ES-I3 (cell line): Measurements from ENCODE around the gene RABGAP1.

ENCODE experiments used
- H3K36me3 ChIP-seq: 2 replicates; pipeline ENCODE4 v1.6.1; 2013; ENCODE audit warnings: mild to moderate bottlenecking, low read length, control low read depth, moderate library complexity; ENCODE audit not compliant: insufficient read depth
- H3K4me1 ChIP-seq: 2 replicates; pipeline ENCODE4 v1.6.1; 2013; ENCODE audit warnings: mild to moderate bottlenecking, control low read depth, low read length; ENCODE audit not compliant: insufficient read depth
- H3K9ac ChIP-seq: 2 replicates; pipeline ENCODE4 v1.6.1; 2013; ENCODE audit warnings: low read depth, mild to moderate bottlenecking, low read length, moderate library complexity
- H3K9me3 ChIP-seq: 2 replicates; pipeline ENCODE4 v1.6.1; 2013; ENCODE audit warnings: mild to moderate bottlenecking, low read length, moderate library complexity; ENCODE audit not compliant: control insufficient read depth, insufficient read depth

The RABGAP1 gene

DNA sequence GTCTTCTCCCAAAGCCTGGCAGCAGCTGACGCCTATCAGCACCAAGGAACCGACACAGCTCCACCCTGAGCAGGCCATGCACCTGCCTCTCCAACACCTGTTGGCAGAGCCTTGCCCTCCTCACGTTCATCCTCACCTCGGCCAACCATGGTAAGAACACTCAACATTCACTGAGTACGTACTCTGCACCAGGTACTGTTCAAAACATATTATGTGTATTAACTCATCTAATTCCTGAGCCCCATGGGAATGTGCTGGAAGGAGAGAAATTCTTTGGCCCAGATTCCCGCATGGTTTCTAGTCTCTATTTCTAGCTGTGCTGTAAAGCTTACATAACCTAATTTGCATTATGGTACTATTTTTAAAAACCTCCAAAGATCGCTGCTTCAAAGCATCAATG lies 178.7 kb downstream of the RABGAP1 start:
- Histone ChIP-seq H3K9me3 (no peaks in the 10 kb centered on the region), H3K36me3 (no peaks in the 10 kb centered on the region), H3K9ac (no peak overlapping the region), H3K4me1 (0 out of 2 replicates have a peak, but pooled peaks cover 5% of the 10 kb centered on the region)

DNA sequence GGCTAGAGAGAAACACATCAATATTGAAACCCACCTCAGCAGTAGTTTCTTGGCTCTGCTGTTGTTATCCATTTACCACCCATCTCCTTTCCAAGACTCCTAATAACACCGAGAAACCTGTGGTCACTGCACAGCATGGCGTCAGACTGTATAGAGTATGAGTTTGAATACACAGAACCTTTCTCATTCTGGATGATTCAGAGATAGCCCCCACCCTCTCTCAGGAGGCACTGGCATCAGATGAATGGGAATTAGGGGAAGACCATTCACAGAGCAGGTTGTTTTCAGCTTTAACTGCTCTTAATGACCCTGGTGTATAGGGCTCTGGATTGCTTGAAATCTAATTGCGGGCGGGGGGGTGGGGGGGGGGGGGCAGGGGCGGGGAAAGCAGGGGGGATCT lies 179.3 kb downstream of the RABGAP1 start:
- no peaks in the 10 kb centered on the region for H3K9me3 ChIP-seq
- no peak overlapping the region for H3K9ac ChIP-seq
- H3K4me1 ChIP-seq = 0 out of 2 replicates have a peak, but pooled peaks cover 5% of the 10 kb centered on the region
- H3K36me3 ChIP-seq = no peaks in the 10 kb centered on the region

DNA sequence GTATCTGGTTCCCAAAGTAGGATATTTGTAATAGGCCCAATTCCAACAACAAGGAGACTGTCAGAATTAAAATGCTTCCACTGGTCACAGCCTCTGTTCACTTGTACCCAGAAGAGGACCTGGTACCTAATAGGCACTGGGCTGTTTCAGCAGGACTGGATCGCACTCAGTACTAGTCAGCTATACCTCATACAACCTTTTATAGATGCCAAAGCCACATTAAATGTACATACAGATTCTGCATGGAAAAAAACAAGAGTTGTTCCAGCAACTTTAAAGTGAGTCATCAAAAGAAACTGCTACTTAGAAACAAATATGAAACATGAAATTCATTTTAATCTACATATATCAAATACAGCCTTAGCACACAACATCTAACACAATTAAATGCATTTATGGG lies 180.1 kb downstream of the RABGAP1 start:
- H3K36me3 ChIP-seq = no peaks in the 10 kb centered on the region

DNA sequence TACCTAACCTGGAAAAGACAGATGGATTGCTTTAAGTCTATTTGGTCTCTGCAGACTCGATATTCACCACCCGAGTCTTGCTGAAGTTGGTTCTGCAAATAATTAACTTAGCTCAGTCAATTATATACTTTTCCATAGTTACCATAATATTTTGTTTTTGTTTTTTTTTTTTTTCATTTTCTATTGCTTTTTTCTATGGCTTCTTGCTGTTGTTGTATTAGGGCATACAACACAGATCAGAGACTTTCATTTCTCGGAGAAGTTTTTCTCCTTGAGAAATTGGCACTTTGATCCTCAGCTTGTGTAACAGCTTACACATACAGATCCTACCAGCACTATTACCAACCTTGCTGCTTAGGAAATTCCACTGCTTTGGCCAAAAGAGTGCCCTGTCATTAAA lies 180.6 kb downstream of the RABGAP1 start:
- H3K9ac ChIP-seq = no peak overlapping the region
- H3K4me1 ChIP-seq = 0 out of 2 replicates have a peak, but pooled peaks cover 5% of the 10 kb centered on the region
- H3K36me3 ChIP-seq = no peaks in the 10 kb centered on the region
- no peaks in the 10 kb centered on the region for H3K9me3 ChIP-seq

More for the DNA sequence above, 180.1 kb downstream of the RABGAP1 start:
- 0 out of 2 replicates have a peak, but pooled peaks cover 5% of the 10 kb centered on the region for H3K4me1 ChIP-seq
- no peaks in the 10 kb centered on the region for H3K9me3 ChIP-seq
- H3K9ac ChIP-seq = no peak overlapping the region

DNA sequence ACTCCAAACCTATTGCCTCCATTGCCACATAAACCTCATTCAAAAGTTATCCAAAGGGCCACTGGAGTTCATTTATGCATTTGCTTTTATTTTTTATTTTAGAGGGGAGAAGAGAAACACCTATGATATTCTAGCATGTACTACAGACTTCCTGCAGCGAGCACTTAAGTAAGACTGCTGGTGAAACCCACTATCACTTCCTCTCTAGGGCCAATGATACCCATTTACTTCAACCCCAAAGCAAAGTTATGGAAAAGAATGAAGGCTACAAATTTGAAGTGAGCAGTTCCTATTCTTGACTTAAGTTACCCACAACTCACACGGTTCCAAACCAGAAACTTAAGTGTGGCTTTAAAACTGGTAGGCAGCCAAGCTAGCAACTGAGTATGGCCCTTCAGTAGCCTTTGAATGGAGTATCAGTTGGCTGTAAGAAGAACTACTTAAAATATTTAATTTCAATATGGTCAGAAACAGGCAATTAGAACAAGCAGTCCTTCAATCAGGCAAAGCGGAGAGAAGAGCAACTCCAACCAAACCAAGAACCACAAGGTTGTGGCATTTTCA lies 186.8 kb downstream of the RABGAP1 start:
- Histone ChIP-seq H3K36me3 (peaks cover 11% of the 10 kb centered on the region), H3K9me3 (no peaks in the 10 kb centered on the region), H3K4me1 (no peaks in the 10 kb centered on the region), H3K9ac (no peak overlapping the region)

DNA sequence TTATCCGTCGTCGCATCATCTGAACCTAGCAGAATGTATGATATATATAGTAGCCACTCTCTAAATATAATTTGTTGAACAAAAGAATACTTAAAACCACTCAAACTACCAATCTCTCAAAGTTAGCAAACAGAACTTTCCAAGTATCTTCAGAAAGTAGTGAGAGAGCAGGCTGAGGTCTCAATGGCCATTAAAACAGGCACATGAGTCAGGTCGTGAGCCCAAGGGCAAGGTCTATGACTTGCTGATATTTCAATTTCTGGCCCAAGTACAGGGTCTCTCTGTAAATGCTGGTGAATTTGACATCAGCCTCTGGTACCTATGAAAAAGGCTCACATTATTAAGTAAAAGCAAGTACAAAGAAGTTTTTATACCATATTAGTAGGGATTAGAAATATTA lies 187.8 kb downstream of the RABGAP1 start:
- peaks cover 11% of the 10 kb centered on the region for H3K36me3 ChIP-seq
- no peaks in the 10 kb centered on the region for H3K4me1 ChIP-seq
- no peak overlapping the region for H3K9ac ChIP-seq
- no peaks in the 10 kb centered on the region for H3K9me3 ChIP-seq

DNA sequence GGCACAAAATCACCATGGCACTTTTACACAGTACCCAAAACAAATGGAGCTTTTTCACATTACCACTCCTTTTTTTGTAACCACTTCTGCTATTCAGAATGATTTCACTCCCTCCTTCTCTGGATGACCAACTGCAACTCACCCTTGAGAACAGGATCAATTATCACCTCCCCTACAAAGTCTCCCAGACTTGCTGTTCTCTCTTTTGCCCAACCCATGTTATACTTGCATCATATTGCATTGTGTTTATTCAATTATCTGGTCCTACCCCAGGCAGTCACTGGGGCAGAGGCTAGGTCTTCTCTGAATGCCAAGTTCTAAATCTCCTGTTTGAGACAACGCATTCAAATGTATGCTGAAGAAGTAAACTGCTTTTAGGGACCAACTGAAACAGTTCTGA lies 188.6 kb downstream of the RABGAP1 start:
- Histone ChIP-seq H3K9me3 (no peaks in the 10 kb centered on the region), H3K4me1 (no peaks in the 10 kb centered on the region), H3K36me3 (peaks cover 11% of the 10 kb centered on the region), H3K9ac (no peak overlapping the region)

DNA sequence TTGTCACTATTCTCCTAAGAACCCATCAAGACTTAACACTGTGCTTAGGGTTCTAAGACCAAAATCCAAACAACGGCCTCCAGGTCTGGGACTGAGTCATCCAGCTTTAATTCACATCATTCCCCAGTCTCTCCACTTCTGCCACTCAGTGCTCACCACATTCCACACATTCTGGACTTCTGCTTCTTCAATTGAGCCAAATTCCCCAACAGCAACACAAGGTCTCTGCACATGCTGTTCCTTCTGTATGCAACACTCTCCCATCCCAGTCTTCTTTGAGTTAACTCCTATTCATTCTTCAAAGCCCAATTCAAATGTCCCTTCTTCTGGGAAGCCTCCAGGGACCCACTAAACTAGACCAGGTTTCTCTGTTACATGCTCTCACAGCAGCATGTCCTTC lies 190.4 kb downstream of the RABGAP1 start:
- no peaks in the 10 kb centered on the region for H3K4me1 ChIP-seq
- no peak overlapping the region for H3K9ac ChIP-seq
- H3K36me3 ChIP-seq = peaks cover 11% of the 10 kb centered on the region
- H3K9me3 ChIP-seq = no peaks in the 10 kb centered on the region

DNA sequence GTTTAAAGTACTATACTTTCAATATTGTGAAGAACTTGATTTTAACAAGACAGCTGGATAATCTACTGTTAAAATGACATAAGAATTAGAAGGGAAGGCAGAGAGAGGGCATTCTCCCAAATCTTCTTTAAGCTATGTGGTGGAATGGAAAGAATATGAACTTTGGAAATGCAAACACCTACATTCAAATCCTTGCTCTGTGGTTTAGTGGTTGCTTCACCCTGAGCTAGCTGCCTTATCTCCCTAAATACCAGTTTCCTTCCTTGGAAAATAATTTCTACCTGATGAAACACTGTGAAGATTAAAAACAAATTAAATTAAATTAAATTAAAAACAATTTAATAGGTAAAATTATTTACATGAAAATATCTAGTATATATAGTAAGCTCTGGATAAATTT lies 191.2 kb downstream of the RABGAP1 start:
- H3K9ac ChIP-seq = no peak overlapping the region
- peaks cover 11% of the 10 kb centered on the region for H3K36me3 ChIP-seq
- H3K4me1 ChIP-seq = no peaks in the 10 kb centered on the region
- no peaks in the 10 kb centered on the region for H3K9me3 ChIP-seq

DNA sequence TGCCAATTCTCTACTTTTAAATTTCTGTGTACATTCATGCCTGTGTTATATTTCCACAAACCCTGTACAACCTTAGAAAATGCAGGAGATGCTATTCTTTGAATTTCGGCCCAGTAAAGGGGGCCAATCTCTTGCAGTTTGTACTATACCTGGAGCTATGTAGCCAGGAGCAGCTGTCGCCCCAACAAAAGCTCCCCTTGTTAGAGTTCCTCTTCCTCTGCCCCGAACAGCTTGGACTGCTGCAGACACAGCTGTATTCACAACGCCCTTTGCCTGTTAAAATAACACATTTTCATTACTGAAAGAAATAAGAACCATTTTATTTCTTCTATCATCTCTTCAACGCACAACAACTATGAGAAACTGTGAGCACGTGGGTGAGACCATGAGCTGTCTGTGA lies 191.9 kb downstream of the RABGAP1 start:
- peaks cover 11% of the 10 kb centered on the region for H3K36me3 ChIP-seq
- H3K4me1 ChIP-seq = no peaks in the 10 kb centered on the region
- H3K9ac ChIP-seq = no peak overlapping the region
- H3K9me3 ChIP-seq = no peaks in the 10 kb centered on the region

DNA sequence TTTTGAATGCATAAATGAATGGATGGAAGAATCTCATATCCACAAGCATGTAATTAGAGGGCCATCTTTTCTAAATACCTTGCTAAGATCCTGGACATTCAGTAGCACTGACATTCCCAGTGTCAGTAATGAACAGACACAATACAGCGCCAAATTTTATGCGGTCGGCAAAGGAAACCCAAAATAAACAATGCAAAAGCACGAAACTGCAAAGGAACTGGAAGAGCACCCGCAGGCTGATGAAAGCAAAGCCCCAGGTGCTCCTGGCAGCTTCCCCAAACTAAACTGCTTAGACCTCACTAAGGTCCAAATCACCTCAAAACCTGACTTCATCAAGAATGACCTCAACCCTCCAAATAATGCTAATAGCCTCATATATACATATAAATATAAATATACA lies 194.6 kb downstream of the RABGAP1 start:
- H3K4me1 ChIP-seq = no peaks in the 10 kb centered on the region
- H3K36me3 ChIP-seq = peaks cover 6% of the 10 kb centered on the region
- no peak overlapping the region for H3K9ac ChIP-seq
- no peaks in the 10 kb centered on the region for H3K9me3 ChIP-seq

DNA sequence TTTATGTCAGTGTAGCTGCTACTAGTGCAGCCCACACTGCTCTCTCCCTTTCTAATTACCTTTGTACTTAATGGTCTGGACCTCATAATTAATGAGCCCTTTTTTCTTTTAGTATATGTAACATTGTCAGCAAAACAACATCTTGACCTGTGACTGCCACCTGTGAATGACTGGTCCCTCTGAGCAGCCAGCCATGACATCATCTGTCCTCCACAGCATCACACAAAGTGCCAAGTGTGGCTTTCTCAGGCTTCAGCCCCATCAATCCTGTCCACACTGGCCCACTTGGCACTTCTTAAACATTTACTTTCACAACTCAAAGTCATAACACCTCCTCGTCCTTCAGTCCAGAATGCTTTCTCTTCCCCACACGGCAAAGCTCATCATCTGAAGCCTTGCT lies 197.3 kb downstream of the RABGAP1 start:
- Histone ChIP-seq H3K9ac (no peak overlapping the region), H3K9me3 (no peaks in the 10 kb centered on the region), H3K4me1 (no peaks in the 10 kb centered on the region), H3K36me3 (no peaks in the 10 kb centered on the region)

DNA sequence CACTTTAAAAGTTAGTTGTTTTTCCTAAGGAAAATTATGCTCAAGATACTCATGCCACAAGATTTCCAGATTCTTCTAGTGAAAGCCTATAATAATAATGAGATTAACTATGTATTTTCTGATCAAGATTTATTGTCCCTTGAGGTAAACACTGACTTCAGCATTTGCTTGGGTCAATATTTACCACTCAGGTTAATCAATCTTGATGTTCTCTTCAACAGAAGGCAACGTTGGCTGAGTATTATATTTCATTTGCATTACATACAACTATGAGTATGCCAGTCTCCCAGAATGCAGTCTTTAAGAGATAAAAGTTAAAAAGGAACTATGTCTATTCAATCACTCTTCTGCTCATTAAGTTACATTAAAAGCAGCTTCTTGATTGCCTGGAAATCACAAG lies 208.2 kb downstream of the RABGAP1 start:
- Histone ChIP-seq H3K9me3 (no peaks in the 10 kb centered on the region), H3K9ac (no peak overlapping the region), H3K4me1 (no peaks in the 10 kb centered on the region), H3K36me3 (0 out of 2 replicates have a peak, but pooled peaks cover 3% of the 10 kb centered on the region)

DNA sequence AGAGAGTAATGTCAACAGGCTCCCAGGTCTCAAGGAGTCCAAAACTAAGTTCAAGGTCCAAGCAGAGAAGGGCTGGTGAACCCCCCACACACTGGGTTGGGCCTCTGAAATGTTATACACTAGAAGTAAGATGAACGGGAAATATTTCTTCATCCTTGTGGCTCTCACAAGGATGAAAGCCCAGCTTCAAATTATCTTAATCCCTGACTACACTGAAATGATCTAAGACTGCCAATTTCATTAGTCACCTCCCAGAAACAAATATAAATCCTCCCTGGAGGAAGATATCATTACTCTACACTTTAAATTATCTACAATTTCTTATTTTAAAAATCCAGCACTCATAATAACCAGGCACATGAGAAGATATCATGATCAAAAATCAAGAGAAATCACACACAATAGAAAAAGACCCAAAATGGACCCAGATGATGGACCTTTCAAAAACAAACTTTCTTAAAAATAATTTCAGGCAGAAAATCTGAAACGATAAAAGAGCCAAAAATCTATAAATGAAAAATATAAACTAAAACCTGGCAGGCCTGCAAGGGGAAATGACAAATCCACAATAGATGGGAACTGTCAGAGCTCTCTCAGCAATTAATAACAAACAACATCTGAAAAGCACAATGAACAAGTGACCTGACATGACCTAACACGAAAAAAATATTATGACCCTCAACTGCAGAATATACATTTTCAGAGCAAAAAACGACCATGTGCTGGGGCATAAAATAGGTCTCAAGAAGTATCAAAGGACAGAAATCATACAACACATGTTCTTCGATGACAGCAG lies 210.1 kb downstream of the RABGAP1 start:
- no peak overlapping the region for H3K9ac ChIP-seq
- H3K4me1 ChIP-seq = no peaks in the 10 kb centered on the region
- no peaks in the 10 kb centered on the region for H3K9me3 ChIP-seq
- H3K36me3 ChIP-seq = peaks cover 7% of the 10 kb centered on the region; the same call in 1 of the 2 replicates
